Measurements from ENCODE around the gene TMEM132A.

Gene TMEM132A

GRCh38 chr11:60912851-60913528 is 11.3 kb upstream of the TMEM132A start:
- peak overlapping the region; percentile 36 for H3K4me3 ChIP-seq (ENCODE audit: low read depth, low read length)
- peak; percentile 44 for DNase-seq (ENCODE audit: low read depth)
- no peak for TF ChIP-seq CTCF (conservative IDR thresholded peaks at IDR 0.05; ENCODE audit: low read depth, low read length)

- no peak for TF ChIP-seq CTCF (conservative IDR thresholded peaks at IDR 0.05; ENCODE audit: low read depth, low read length)
- peak; percentile 91 for DNase-seq (ENCODE audit: low read depth)
- peak within 1 kb of the TSS; percentile 81 for H3K4me3 ChIP-seq (ENCODE audit: low read depth, low read length)
These were observed 10.2 kb upstream of the TMEM132A start, which contains the start of gene TMEM109 for GRCh38 chr11:60913793-60914632. Gene TMEM109, plus strand, starts transcription at chr11:60914158. Its CDS starts 5,536 bp downstream, at chr11:60919694.

- peak; percentile 47 for DNase-seq (ENCODE audit: low read depth)
- TF ChIP-seq CTCF (conservative IDR thresholded peaks at IDR 0.05; ENCODE audit: low read depth, low read length) = no peak
- H3K4me3 ChIP-seq (ENCODE audit: low read depth, low read length) = peak overlapping the region; percentile 81
These were observed 9.5 kb upstream of the TMEM132A start for GRCh38 chr11:60914633-60915247.

- DNase-seq (ENCODE audit: low read depth) = peak; percentile 44
- peak overlapping the region; percentile 81 for H3K4me3 ChIP-seq (ENCODE audit: low read depth, low read length)
- peak; percentile 45 for TF ChIP-seq CTCF (conservative IDR thresholded peaks at IDR 0.05; ENCODE audit: low read depth, low read length)
These were observed 8.9 kb upstream of the TMEM132A start for GRCh38 chr11:60915248-60915914.

- no peak overlapping the region for H3K4me3 ChIP-seq (ENCODE audit: low read depth, low read length)
- DNase-seq (ENCODE audit: low read depth) = no peak
- no peak for TF ChIP-seq CTCF (conservative IDR thresholded peaks at IDR 0.05; ENCODE audit: low read depth, low read length)
These were observed 7.5 kb upstream of the TMEM132A start for GRCh38 chr11:60916669-60917206.

GRCh38 chr11:60917267-60917666 is 7.0 kb upstream of the TMEM132A start:
- no peak for TF ChIP-seq CTCF (conservative IDR thresholded peaks at IDR 0.05; ENCODE audit: low read depth, low read length)
- H3K4me3 ChIP-seq (ENCODE audit: low read depth, low read length) = no peak overlapping the region
- DNase-seq (ENCODE audit: low read depth) = no peak

Data from choroid plexus epithelial cell (primary cell).